ENCODE results near the gene RNF169.
A peak's percentile ranks its signal among the peaks of the same experiment; 100 is the strongest.
"Not testable (repeated sequence)": the region's sequence is repeated elsewhere in the genome, so short reads cannot be mapped to it uniquely, and the experiment has no call there.

Gene RNF169

DNA sequence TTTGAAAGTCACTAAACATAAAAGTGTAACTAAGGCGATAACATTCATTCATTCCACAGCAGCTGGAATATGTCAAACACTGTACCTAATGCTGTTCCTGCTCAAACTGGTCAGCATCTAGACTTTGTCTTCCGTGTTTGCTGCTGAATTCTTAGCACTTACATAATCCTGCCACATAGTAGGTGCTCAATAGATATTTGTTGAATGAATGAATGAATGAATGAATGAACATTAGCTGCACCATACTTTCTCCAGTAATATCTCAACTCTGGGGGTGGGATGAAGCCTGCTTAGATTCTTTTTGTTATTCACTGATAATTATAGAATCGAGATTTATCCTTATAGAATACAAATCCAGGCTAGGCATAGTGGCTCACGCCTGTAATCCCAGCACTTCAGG is 6.6 kb upstream of the RNF169 start:
- no peaks in the 10 kb centered on the region for H3K4me1 Mint-ChIP-seq
- H3K36me3 Mint-ChIP-seq = no peaks in the 10 kb centered on the region
- peaks cover 10% of the 10 kb centered on the region for H3K27me3 Mint-ChIP-seq
- ATAC-seq (ENCODE audit: low read depth) = no peak
- no peak for DNase-seq (ENCODE audit: low spot score in 2 of 2)
- H3K27ac Mint-ChIP-seq = no peak overlapping the region
- no peak overlapping the region for H3K4me3 Mint-ChIP-seq
- H3K9me3 Mint-ChIP-seq = no peaks in the 10 kb centered on the region

DNA sequence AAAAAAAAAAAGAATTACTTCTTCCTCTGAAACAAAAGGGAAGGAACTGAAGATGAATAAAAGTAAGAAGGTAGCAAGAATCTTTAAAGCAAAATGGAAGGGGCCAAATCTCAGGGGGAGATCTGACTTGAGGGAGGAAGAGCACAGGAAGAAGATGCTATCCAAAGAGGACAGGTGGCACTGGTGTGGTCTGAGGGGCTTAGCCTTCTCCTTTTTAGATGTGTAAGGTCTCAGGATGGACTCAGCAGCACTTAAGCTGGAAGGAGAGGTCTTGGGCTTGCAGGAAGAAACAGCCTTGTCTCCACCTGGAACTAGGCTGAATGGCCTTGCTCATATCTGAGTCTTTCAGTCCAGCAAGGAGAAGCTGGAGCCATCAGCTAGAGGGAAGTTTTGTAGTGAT is 5.0 kb upstream of the RNF169 start:
- H3K27me3 Mint-ChIP-seq = peaks cover 5% of the 10 kb centered on the region
- no peaks in the 10 kb centered on the region for H3K36me3 Mint-ChIP-seq
- H3K27ac Mint-ChIP-seq = no peak overlapping the region
- no peaks in the 10 kb centered on the region for H3K9me3 Mint-ChIP-seq
- DNase-seq (ENCODE audit: low spot score in 2 of 2) (no peak), ATAC-seq (ENCODE audit: low read depth) (no peak)
- H3K4me1 Mint-ChIP-seq = peaks cover 13% of the 10 kb centered on the region
- H3K4me3 Mint-ChIP-seq = no peak overlapping the region

DNA sequence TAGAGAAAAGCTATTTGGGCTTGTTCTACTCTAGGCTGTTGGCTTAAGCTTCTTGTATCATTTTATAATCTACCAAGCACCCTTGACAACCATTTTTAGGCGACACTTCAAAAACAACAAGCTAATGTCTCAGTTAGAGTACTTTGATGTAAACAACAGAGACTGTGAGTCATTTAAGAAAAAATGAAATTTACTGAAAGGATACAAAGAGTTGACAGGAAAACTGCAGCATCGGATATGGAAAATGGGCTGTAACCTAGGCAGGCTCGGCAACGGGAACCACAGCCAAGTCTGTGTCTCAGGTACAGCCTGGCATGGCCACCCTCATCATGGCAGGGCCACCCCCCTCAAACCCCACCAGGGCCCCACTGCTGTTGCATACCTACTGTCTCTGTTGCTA is 4.4 kb upstream of the RNF169 start:
- Mint-ChIP-seq H3K27ac (no peak overlapping the region), H3K36me3 (no peaks in the 10 kb centered on the region), H3K4me3 (no peak overlapping the region), H3K9me3 (no peaks in the 10 kb centered on the region), H3K27me3 (peaks cover 2% of the 10 kb centered on the region), H3K4me1 (peaks cover 13% of the 10 kb centered on the region)
- no peak for DNase-seq (ENCODE audit: low spot score in 2 of 2)
- ATAC-seq (ENCODE audit: low read depth) = no peak

DNA sequence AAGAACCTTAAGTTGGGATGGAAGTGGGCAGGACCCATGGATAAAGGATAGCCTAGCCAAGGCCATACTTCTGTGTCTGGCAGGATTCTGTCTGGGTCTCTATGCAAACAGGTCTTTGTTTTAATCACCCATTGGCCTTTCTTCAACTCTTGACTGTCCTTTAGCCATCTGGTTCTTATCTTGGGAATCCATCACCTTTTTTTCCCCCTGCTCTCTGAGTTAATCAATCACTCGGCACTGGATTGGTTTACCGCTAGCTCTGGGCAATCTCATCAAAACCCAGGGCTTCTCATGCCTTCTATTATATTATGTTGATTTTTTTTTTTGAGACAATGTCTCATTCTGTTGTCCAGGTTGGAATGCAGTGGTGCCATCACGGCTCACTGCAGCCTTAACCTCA is 1.8 kb upstream of the RNF169 start:
- H3K36me3 Mint-ChIP-seq = no peaks in the 10 kb centered on the region
- peaks cover 23% of the 10 kb centered on the region for H3K4me1 Mint-ChIP-seq
- H3K4me3 Mint-ChIP-seq = no peak overlapping the region
- DNase-seq (ENCODE audit: low spot score in 2 of 2) = no peak
- no peak for ATAC-seq (ENCODE audit: low read depth)
- no peak overlapping the region for H3K27ac Mint-ChIP-seq
- no peaks in the 10 kb centered on the region for H3K9me3 Mint-ChIP-seq
- no peaks in the 10 kb centered on the region for H3K27me3 Mint-ChIP-seq

DNA sequence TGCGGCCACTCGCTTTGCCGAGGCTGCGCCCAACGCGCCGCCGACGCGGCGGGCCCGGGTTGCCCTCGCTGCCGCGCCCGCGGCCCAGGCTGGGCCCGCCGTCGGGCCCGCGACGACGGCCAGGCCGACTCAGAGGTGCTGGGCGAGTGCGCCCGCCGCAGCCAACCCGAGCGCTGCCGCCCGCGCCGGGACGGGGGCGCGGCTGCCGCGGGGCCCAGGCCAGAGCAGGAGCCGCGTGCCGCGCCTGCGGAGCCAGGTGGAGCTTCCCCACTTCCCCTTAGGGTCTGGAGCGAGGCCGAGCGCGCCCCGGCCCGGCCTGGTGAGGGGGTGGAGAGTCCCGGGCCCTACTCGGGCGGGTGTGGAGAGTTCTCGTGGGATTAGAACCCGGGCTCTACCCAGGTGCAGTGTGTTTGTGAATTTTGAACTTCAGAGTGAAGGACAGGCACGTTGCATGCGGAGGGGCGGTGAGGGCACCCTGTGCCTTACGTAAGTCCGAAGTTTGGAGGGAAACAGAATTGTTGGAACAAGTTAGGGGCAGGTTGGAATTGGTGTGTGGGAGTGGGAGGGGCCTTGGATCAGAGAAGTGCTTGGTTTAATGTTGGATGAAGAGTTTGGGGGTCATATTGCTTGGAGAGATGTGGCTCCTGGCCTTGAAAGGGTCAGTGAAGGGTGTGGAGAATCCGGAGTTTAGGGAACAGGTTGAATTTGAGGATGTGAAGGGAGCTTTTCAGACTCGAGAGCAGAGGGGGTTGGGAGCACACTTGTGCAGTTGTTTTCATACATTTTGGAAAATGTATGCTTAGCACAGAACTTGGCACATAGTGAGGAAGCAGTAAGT is 697 bp downstream of the RNF169 start:
- H3K27ac Mint-ChIP-seq = peak overlapping the region; percentile 67
- H3K4me3 Mint-ChIP-seq = peak overlapping the region; percentile 87
- DNase-seq (ENCODE audit: low spot score in 2 of 2) (peak in 1 of 2 donors; percentile 33), ATAC-seq (ENCODE audit: low read depth) (peak; percentile 54)
- H3K4me1 Mint-ChIP-seq = peaks cover 31% of the 10 kb centered on the region
- H3K27me3 Mint-ChIP-seq = no peaks in the 10 kb centered on the region
- no peaks in the 10 kb centered on the region for H3K9me3 Mint-ChIP-seq
- H3K36me3 Mint-ChIP-seq = no peaks in the 10 kb centered on the region

DNA sequence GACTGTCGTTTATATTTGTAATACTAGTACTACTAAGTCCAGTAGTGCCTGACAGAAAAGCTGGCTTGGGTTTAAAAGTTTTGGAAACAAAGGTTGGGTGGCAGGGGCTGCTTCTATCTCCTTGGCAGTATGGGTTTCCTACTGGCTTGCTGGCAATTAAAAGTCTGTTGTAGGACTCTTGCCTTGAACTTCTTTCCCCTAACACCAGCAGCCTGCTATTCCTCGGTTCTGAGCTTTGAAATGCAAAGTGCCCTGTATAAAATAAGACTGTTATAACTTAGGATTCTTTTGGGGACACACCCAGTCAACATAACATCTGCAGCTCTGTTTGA is 1.3 kb downstream of the RNF169 start:
- no peaks in the 10 kb centered on the region for H3K36me3 Mint-ChIP-seq
- peak overlapping the region; percentile 87 for H3K4me3 Mint-ChIP-seq
- no peak for DNase-seq (ENCODE audit: low spot score in 2 of 2)
- no peaks in the 10 kb centered on the region for H3K27me3 Mint-ChIP-seq
- no peak for ATAC-seq (ENCODE audit: low read depth)
- H3K9me3 Mint-ChIP-seq = no peaks in the 10 kb centered on the region
- H3K27ac Mint-ChIP-seq = peak overlapping the region; percentile 67
- H3K4me1 Mint-ChIP-seq = peaks cover 35% of the 10 kb centered on the region

DNA sequence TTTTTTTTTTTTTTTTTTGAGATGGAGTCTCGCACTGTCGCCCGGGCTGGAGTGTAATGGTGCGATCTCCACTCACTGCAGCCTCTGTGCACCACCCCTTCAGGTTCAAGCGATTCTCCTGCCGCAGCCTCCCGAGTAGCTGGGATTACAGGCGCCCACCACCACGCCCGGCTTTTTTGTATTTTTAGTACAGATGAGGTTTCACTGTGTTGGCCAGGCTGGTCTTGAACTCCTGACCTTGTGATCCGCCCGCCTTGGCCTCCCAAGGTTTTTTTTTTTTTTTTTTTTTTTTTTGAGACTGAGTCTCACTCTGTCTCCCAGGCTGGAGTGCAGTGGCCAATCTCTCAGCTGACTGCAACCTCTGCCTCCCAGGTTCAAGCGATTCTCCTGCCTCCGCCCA is 1.9 kb downstream of the RNF169 start:
- H3K4me1 Mint-ChIP-seq = peaks cover 41% of the 10 kb centered on the region
- not testable (repeated sequence) for H3K4me3 Mint-ChIP-seq; H3K36me3 Mint-ChIP-seq; DNase-seq (ENCODE audit: low spot score in 2 of 2); ATAC-seq (ENCODE audit: low read depth); H3K27me3 Mint-ChIP-seq; H3K27ac Mint-ChIP-seq; H3K9me3 Mint-ChIP-seq

DNA sequence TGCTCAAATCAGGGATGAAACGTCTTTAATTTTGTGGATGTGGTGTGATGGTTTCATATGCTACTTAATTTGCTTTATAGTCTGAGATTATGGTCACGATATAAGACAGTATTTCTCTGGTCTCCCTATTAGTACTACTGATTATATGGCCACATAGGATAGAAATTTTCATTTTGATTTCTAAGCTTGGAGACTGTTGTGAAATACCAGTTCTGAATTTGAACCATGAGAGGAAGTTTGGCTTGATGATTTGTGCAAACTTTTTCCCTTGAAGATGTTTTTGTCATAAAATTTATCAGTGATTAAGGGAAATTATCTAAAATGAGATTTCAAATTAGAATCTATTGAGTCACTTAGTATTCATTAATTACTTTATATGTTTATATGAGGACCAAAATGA is 2.7 kb downstream of the RNF169 start:
- ATAC-seq (ENCODE audit: low read depth) (no peak), DNase-seq (ENCODE audit: low spot score in 2 of 2) (no peak)
- no peaks in the 10 kb centered on the region for H3K9me3 Mint-ChIP-seq
- peaks cover 45% of the 10 kb centered on the region for H3K4me1 Mint-ChIP-seq
- peaks cover 2% of the 10 kb centered on the region for H3K36me3 Mint-ChIP-seq
- no peaks in the 10 kb centered on the region for H3K27me3 Mint-ChIP-seq
- H3K27ac Mint-ChIP-seq = no peak overlapping the region
- H3K4me3 Mint-ChIP-seq = peak overlapping the region; percentile 5

DNA sequence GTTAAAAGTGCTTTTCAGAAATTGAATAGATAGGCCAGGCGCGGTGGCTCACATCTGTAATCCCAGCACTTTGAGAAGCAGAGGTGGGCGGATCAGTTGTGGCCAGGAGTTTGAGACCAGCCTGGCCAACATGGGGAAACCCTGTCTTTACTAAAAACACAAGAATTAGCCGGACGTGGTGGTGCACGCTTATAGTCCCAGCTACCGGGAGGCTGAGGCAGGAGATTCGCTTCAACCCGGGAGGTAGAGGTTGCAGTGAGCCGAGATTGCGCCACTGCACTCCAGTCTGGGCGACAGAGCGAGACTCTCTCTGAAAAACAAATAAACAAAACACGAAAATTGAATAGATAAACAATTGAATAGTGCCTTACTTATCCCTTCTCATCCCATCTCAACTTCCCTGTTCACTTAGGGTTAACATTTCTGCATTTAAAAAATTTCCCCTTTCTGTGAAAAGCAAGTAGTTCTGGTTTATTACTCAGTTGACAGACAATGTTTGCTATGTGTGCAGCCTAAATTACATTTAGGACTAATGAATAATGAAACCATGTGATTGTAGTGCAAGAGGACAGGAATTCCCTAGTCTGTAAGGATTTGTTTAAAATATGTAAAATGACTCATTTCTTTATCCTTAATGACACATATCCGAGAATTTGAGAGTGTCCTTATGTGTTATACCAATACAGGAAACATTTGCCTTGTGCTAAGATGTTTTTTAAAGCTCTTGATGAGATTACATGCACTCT is 6.0 kb downstream of the RNF169 start:
- Mint-ChIP-seq H3K27ac (peak overlapping the region; percentile 62), H3K9me3 (peaks cover 4% of the 10 kb centered on the region), H3K4me3 (no peak overlapping the region), H3K36me3 (peaks cover 6% of the 10 kb centered on the region), H3K4me1 (peaks cover 32% of the 10 kb centered on the region), H3K27me3 (no peaks in the 10 kb centered on the region)
- ATAC-seq (ENCODE audit: low read depth) (no peak), DNase-seq (ENCODE audit: low spot score in 2 of 2) (no peak)

DNA sequence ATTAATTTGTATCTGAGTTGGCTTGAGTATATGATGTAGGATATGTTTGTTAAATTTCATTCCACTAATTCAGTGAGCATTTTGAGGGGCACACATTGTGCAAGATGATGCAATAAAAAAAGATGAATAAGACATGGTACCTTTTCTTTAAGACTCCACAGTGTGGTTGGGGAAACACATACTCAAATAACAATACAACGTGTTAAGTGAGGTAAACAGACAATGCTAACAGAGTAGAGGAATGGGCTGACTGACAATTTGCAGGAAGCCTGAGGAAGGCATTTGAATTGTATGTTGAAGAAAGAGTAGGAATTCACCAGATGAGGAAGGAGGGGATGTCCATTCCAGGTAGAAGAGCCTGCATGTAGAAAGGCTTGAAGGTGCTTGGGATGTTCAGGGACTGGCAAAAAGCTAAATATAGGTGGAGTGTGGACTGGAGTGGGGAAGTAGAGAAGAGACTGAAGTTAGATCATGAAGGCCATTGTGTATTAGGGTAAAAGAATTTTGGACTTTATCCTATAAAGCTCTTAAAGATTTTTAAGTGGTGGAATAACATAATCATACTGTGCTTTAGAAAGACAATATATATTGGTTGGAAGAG is 6.8 kb downstream of the RNF169 start:
- no peak for ATAC-seq (ENCODE audit: low read depth)
- H3K9me3 Mint-ChIP-seq = peaks cover 4% of the 10 kb centered on the region
- H3K36me3 Mint-ChIP-seq = peaks cover 6% of the 10 kb centered on the region

DNA sequence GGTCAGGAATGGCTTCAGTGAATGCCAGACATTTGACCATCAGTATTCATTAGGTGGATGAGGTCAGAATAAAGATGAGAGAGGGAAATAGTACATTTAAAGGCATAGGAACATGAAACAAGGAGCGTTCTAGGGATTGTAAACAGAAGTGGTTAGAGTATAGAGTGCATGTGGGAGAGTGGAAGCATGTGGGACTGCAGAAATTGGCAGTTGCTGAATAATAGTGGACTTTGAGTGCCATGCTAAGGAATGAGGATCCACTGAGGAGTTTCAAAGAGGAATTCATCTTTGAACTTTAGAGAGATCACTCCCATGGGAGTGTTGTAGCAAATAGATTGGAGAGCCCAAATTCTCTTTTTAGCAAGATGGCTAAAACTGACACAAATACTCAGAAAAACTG is 7.9 kb downstream of the RNF169 start:
- peaks cover 26% of the 10 kb centered on the region for H3K4me1 Mint-ChIP-seq
- DNase-seq (ENCODE audit: low spot score in 2 of 2) (no peak), ATAC-seq (ENCODE audit: low read depth) (no peak)
- H3K36me3 Mint-ChIP-seq = peaks cover 6% of the 10 kb centered on the region
- H3K9me3 Mint-ChIP-seq = peaks cover 4% of the 10 kb centered on the region
- H3K27ac Mint-ChIP-seq = no peak overlapping the region
- H3K27me3 Mint-ChIP-seq = no peaks in the 10 kb centered on the region
- no peak overlapping the region for H3K4me3 Mint-ChIP-seq

More for the DNA sequence above, 6.8 kb downstream of the RNF169 start:
- Mint-ChIP-seq H3K27me3 (no peaks in the 10 kb centered on the region), H3K4me1 (peaks cover 28% of the 10 kb centered on the region), H3K4me3 (no peak overlapping the region), H3K27ac (peak overlapping the region; percentile 2)
- no peak for DNase-seq (ENCODE audit: low spot score in 2 of 2)

DNA sequence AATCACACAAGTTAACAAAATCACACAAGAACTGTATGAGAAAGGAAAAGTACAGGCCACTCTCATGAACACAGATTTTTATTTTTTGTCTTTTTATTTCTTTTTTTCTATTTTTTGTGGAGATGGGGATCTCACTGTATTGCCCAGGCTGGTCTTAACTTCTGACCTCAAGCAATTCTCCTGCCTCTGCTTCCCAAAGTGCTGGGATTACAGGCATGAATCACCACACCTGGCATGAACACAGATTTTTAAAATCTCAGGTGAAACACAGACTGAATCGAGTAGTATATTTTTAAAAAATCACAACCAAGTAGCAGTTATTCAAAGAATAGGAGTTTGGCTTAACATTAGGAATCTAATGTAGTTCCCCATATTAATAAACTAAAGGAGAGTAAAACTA is 18.3 kb downstream of the RNF169 start:
- DNase-seq (ENCODE audit: low spot score in 2 of 2) (no peak), ATAC-seq (ENCODE audit: low read depth) (no peak)
- no peaks in the 10 kb centered on the region for H3K27me3 Mint-ChIP-seq
- H3K36me3 Mint-ChIP-seq = peaks cover 9% of the 10 kb centered on the region
- no peak overlapping the region for H3K27ac Mint-ChIP-seq
- peaks cover 2% of the 10 kb centered on the region for H3K9me3 Mint-ChIP-seq
- H3K4me1 Mint-ChIP-seq = peaks cover 26% of the 10 kb centered on the region
- no peak overlapping the region for H3K4me3 Mint-ChIP-seq

DNA sequence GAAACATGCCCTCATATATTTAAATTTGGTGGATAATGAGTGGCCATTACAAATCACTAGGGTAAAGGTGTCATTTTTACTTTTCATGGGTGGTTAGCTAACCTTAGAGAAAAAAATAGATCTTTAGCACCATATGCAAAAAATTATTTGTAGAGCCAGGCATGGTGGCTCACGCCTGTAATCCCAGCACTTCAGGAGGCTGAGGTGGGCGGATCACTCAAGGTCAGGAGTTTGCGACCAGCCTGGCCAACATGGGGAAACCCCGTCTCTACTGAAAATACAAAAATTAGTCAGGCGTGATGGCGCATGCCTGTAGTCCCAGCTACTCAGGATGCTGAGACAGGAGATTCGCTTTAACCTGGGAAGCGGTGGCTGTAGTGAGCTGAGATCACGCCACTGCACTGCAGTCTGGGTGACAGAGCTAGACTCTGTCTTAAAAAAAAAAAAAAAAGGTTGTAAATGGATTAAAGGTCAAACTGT is 19.6 kb downstream of the RNF169 start:
- H3K36me3 Mint-ChIP-seq, H3K9me3 Mint-ChIP-seq, H3K27me3 Mint-ChIP-seq: not testable (repeated sequence)
- Mint-ChIP-seq H3K4me3 (peak overlapping the region; percentile 65), H3K27ac (peak overlapping the region; percentile 85), H3K4me1 (peaks cover 26% of the 10 kb centered on the region)
- DNase-seq (ENCODE audit: low spot score in 2 of 2) = peak in 1 of 2 donors; percentile 21
- ATAC-seq (ENCODE audit: low read depth) = peak; percentile 66

DNA sequence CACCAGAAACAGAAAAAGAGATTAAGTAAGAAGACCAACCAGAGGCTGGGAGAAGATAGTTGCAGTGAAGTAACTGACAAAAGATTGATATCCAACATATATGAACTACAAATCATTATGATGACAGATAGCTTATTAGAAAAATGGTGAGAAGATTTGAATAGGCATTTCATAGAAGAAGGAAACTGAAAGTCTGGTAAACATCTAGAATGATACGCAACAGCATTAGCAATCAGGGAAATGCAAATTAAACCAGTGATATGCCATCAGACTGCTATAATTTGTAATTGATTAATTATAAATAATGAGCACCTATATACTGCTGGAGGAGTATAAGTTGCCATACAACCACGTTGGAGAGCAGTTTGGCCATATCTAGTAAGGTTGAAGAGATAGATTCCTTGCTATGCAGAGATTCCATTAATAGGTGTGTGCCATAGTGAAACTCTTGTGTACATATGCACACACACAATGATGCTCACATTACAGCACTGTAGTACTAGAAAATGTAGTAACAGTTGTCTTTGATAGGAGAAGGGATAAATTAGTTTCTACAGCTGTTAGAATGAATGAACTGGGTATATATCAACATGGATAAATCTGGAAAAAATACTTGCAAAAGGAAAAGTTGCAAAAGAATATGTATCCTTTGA is 20.5 kb downstream of the RNF169 start:
- ATAC-seq (ENCODE audit: low read depth) = peak; percentile 47
- Mint-ChIP-seq H3K27ac (peak overlapping the region; percentile 85), H3K4me1 (peaks cover 23% of the 10 kb centered on the region), H3K4me3 (peak overlapping the region; percentile 43), H3K27me3 (no peaks in the 10 kb centered on the region), H3K36me3 (no peaks in the 10 kb centered on the region), H3K9me3 (no peaks in the 10 kb centered on the region)
- no peak for DNase-seq (ENCODE audit: low spot score in 2 of 2)
